Heart left ventricle (tissue), 16 donors: Measurements from ENCODE around the gene MDC1. TPM values are rescaled to one million over a fixed set of nuclear protein-coding genes. Genes with fewer than 3 reads are reported as not detected.
A peak's percentile ranks its signal among the peaks of the same experiment; 100 is the strongest.
"Not testable (repeated sequence)": the region's sequence is repeated elsewhere in the genome, so short reads cannot be mapped to it uniquely, and the experiment has no call there.

Experiments
- ATAC-seq, 4 donors: fragments of 200-7000 bp; cut with Tn5 transposase; one replicate each; pipeline ENCODE4 v1.9.1; 2020 to 2022; ENCODE audit warnings: moderate library complexity in 4 of 4, mild to moderate bottlenecking in 3 of 4, moderate number of reproducible peaks in 1 of 4
- DNase-seq, 5 donors: peaks; one replicate each; pipeline ENCODE4 v3.0.0-alpha.2; 2020
- H3K27ac ChIP-seq, 12 donors: fragments of 200-600 bp; sonication (generic) in 4 of 12; one replicate each; pipeline versions ENCODE4 v1.5.0 to v1.8.0; 2016 to 2022; ENCODE audit warnings: mild to moderate bottlenecking in 2 of 12
- H3K27me3 ChIP-seq, 9 donors: fragments of 200-600 bp; sonication (generic) in 2 of 9; one replicate each; pipeline versions ENCODE4 v1.5.1 to v1.8.0; 2016 to 2022; ENCODE audit warnings: mild to moderate bottlenecking in 3 of 9
- H3K36me3 ChIP-seq, 9 donors: fragments of 200-600 bp; sonication (generic) in 2 of 9; one replicate each; pipeline versions ENCODE4 v1.5.0 to v1.8.0; 2018 to 2022; ENCODE audit warnings: mild to moderate bottlenecking in 2 of 9
- H3K4me1 ChIP-seq, 12 donors: fragments of 200-600 bp; sonication (generic) in 4 of 12; one replicate each; pipeline versions ENCODE4 v1.5.0 to v1.8.0; 2016 to 2022; ENCODE audit warnings: mild to moderate bottlenecking in 3 of 12
- H3K4me3 ChIP-seq, 12 donors: fragments of 200-600 bp; sonication (generic) in 4 of 12; one replicate each; pipeline versions ENCODE4 v1.5.0 to v1.8.0; 2017 to 2022; ENCODE audit warnings: mild to moderate bottlenecking in 9 of 12, moderate library complexity in 4 of 12
- H3K9me3 ChIP-seq, 12 donors: fragments of 200-600 bp; sonication (generic) in 4 of 12; one replicate each; pipeline versions ENCODE4 v1.5.0 to v1.8.0; 2016 to 2022; ENCODE audit warnings: mild to moderate bottlenecking in 1 of 12
- POLR2A ChIP-seq, 2 donors: fragments of 450-650 bp; IDR thresholded peaks; one replicate each; pipeline ENCODE4 v1.6.1; 2017; ENCODE audit warnings: antibody characterized with exemption in 2 of 2, mild to moderate bottlenecking in 2 of 2, moderate library complexity in 2 of 2
- WGBS, 4 donors: extraction: QIAGEN DNeasy Blood & Tissue Kit in 2 of 4; methylation state at CpG; one replicate each; pipeline versions ENCODE4 v1.1.5 to v1.1.7; 2013 to 2018; 5-methylcytosine and 5-hydroxymethylcytosine counted together
- intact Hi-C, 10 donors: fragments of 100-400 bp; cut with DNase I; formaldehyde crosslinking; loops; one replicate each; pipeline versions ENCODE4 v1.11.1 to v1.14.2; 2022
- polyA plus RNA-seq, 2 donors: library from polyadenylated mRNA; stranded (reverse); fragments of 200-250 nt; gene quantifications; one replicate each; pipeline ENCODE4 v1.2.3, GENCODE V29; 2013
- total RNA-seq, 9 donors: library from RNA; depleted of rRNA in 2 of 9; stranded (reverse); fragments of >200 nt in 2 of 9; fragmentation: NEBNext Ultra II Directional in 3 of 9; extraction: Animal tissue kit (Norgen Biotek cat#: 25700) in 3 of 9; gene quantifications; one replicate each; pipeline versions ENCODE4 v1.1.0 to v1.2.4, GENCODE V29; 2016 to 2023
- TF ChIP-seq, protein P1 (sequence below), 12 donors: fragments of 200-600 bp; sonication (generic) in 4 of 12; IDR thresholded peaks; one replicate each; pipeline versions ENCODE4 v1.5.0 to v1.8.0; 2018 to 2022; ENCODE audit warnings: antibody characterized with exemption in 12 of 12, mild to moderate bottlenecking in 5 of 12
- donor health status: ischemic (EF 13 %, LVEDD 7.1; RV severe dilation, severe dysfunction).
- donor health status: healthy with polysubstance abuse.
- donor health status: DM: no; HTN: yes; CAD: no.
- donor health status: DM: no; HTN: no; CAD: no.
- donor health status: ischemic (EF 25% LVEDD 6.9; RV normal size, moderate dysfunction).
- donor health status: ischemic (EF 25% LVEDD 5.7; RV mildly dilated, moderate dysfunction).
- donor health status: healthy.
- donor health status: DM: yes; HTN: yes; CAD: no.
- donor health status: ischemic (EF 35%, LVEDD 5.7; RV mildly dilated, moderate dysfunction).
- donor health status: nonischemic (EF 11% LVEDD 7.7; RV severe dilation, severe dysfunction).
- donor health status: DM: yes; HTN: yes; CAD: no.
- donor health status: PGD.
- donor health status: ischemic (EF 29% LVEDD 5.4; RV normal size, mild dysfunction).
- donor health status: nonischemic (EF 23%, LVEDD 6.1; RV moderate dilation, normal function).

The MDC1 gene
- total and polyA plus RNA-seq, 11 donors: 8.6 to 25.0 (median 16.0) TPM

DNA sequence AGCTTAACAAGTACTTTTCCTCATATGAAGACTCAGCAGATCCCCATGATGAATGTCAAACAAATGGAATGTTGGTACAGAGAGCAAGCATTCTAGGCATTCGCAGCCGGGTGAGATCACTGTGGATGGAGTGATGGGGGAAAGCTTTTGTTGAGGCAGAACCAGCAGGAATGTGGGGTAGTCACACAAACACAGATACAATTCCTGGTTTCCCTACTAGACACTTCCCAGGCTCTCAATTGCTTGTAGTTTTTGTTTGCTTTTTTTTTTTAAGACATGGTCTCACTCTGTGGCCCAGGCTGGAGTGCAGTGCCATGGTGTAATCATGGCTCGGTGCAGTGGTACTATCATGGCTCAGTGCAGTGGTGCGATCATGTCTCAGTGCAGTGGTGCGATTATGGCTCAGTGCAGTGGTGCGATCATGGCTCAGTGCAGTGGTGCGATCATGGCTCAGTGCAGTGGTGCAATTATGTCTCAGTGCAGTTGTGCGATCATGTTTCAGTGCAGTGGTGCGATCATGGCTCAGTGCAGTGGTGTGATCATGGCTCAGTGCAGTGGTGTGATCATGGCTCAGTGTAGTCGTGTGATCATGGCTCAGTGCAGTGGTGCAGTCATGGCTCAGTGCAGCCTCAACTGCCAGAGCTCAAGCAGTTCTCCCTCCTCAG is 42.6 kb upstream of the MDC1 start:
- Histone ChIP-seq H3K36me3 (no peaks in the 10 kb centered on the region), H3K27ac (peak overlapping the region in 8 of 12 donors; percentile 38 to 96 (median 74)), H3K27me3 (no peaks in the 10 kb centered on the region), H3K4me1 (peaks cover 0 to 64% (median 21%) of the 10 kb centered on the region in 12 donors), H3K4me3 (no peak overlapping the region), H3K9me3 (no peaks in the 10 kb centered on the region)
- no peak for TF ChIP-seq POLR2A (IDR thresholded peaks at IDR 0.05)
- TF ChIP-seq, protein P1, sequence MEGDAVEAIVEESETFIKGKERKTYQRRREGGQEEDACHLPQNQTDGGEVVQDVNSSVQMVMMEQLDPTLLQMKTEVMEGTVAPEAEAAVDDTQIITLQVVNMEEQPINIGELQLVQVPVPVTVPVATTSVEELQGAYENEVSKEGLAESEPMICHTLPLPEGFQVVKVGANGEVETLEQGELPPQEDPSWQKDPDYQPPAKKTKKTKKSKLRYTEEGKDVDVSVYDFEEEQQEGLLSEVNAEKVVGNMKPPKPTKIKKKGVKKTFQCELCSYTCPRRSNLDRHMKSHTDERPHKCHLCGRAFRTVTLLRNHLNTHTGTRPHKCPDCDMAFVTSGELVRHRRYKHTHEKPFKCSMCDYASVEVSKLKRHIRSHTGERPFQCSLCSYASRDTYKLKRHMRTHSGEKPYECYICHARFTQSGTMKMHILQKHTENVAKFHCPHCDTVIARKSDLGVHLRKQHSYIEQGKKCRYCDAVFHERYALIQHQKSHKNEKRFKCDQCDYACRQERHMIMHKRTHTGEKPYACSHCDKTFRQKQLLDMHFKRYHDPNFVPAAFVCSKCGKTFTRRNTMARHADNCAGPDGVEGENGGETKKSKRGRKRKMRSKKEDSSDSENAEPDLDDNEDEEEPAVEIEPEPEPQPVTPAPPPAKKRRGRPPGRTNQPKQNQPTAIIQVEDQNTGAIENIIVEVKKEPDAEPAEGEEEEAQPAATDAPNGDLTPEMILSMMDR (IDR thresholded peaks at IDR 0.05): no peak
- 80 to 88% (median 85%) methylated on average over 10 of the region's 10 CpGs for WGBS, 4 donors
- ATAC-seq (peak in 1 of 4 donors; percentile 52), DNase-seq (no peak)
- intact Hi-C loops: no loop called here

DNA sequence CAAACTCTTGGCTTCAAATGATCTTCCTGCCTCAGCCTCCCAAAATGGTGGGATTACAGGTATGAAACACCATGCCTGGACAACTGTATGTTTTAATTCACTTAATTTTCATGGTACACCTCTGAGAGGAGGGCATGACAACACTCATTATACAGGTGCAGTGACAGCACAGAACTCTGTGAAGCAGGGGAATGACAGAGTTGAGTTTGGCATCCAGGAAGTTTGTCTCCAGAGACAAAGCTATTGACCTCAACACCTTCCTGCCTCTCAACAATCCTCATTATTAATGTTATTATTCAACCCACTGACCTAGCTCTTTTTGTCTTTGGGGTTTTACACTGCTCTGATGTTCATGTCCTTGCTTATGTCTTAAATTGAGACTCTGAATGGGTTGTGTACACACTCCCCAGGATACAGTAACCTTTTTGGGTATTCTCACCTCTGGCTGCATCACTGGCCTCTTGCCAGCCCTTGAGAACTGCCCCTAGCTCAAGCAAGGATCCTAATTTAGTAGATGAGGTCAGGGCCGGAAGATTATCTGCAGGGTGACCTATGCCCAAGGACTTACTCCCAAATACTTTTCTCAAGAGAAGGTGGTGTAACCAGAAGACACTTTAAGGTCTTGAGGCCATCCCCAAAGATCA is 40.3 kb upstream of the MDC1 start:
- Histone ChIP-seq H3K27me3 (no peaks in the 10 kb centered on the region), H3K9me3 (no peaks in the 10 kb centered on the region), H3K4me3 (no peak overlapping the region), H3K4me1 (peaks cover 0 to 64% (median 14%) of the 10 kb centered on the region in 12 donors), H3K27ac (peak overlapping the region in 11 of 12 donors; percentile 16 to 96 (median 73)), H3K36me3 (no peaks in the 10 kb centered on the region)
- peak in 4 of 5 donors; percentile 75 to 84 (median 78) for DNase-seq
- ATAC-seq: peak; percentile 57 to 73 (median 61)
- TF ChIP-seq, protein P1 (IDR thresholded peaks at IDR 0.05): no peak
- no peak for TF ChIP-seq POLR2A (IDR thresholded peaks at IDR 0.05)
- 52 to 68% (median 59%) methylated on average over 1 of the region's 1 CpG for WGBS, 4 donors
- intact Hi-C loops: no loop called here

DNA sequence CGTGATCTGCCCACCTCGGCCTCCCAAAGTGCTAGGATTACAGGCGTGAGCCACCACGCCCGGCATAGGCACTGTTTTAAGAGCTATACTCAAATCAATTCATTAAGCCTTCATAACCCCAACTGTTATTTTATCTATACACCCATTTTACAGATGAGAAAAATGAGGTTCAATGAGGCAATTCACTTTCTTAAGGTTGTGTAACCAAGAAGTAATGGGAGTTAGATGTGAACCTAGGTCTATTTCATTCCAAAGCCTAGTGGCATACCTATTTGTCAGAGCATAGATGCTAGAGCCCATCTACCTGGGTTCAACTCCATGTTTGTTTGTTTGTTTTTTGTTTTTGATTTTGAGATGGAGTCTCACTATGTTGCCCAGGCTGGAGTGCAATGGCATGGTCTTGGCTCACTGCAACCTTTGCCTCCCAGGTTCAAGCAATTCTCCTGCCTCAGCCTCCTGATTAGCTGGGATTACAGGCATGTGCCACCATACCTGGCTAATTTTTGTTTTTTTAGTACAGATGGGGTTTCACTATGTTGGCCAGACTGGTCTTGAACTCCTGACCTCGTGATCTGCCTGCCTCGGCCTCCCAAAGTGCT is 39.4 kb upstream of the MDC1 start:
- H3K9me3 ChIP-seq, H3K4me3 ChIP-seq, H3K36me3 ChIP-seq, intact Hi-C loops, DNase-seq, H3K27me3 ChIP-seq, ATAC-seq: not testable (repeated sequence)
- 95 to 99% (median 98%) methylated on average over 7 of the region's 7 CpGs for whole genome bisulfite sequencing, 4 donors
- H3K27ac ChIP-seq: peak overlapping the region in 8 of 12 donors; percentile 66 to 97 (median 76)
- peaks cover 0 to 73% (median 20%) of the 10 kb centered on the region in 12 donors for H3K4me1 ChIP-seq

DNA sequence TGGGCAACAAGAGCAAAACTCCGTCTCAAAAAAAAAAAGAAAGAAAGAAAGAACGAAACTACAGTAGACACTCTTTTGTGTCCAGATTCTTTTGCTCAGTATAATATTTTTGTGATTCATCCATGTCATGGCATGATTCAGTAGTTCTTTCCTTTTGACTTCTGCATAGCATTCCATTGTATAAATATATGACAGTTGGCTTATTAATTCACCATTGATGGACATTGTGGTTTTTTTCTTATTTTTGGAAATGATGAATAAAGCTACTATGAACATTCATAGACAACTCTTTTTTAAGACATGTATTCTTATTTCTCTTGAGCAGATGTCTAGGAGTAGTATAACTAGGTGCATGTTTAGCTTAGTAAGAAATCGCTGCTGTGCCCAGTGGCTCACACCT is 37.5 kb upstream of the MDC1 start:
- Histone ChIP-seq H3K4me1 (peaks cover 0 to 72% (median 22%) of the 10 kb centered on the region in 12 donors), H3K4me3 (no peak overlapping the region), H3K36me3 (no peaks in the 10 kb centered on the region), H3K27ac (peak overlapping the region in 8 of 12 donors; percentile 6 to 97 (median 90)), H3K27me3 (no peaks in the 10 kb centered on the region), H3K9me3 (no peaks in the 10 kb centered on the region)
- DNase-seq: no peak
- intact Hi-C loops: no loop called here
- 88 to 96% (median 93%) methylated on average over 3 of the region's 3 CpGs for WGBS, 4 donors
- no peak for ATAC-seq
- TF ChIP-seq POLR2A (IDR thresholded peaks at IDR 0.05): no peak
- TF ChIP-seq, protein P1 (IDR thresholded peaks at IDR 0.05): no peak
